Kidney (tissue), 14 donors: Measurements from ENCODE around the gene DTNB. TPM values are rescaled to one million over a fixed set of nuclear protein-coding genes. Genes with fewer than 3 reads are reported as not detected.

Source experiments
- DNase-seq, 5 donors: peaks; one replicate each; pipeline ENCODE4 v3.0.0-alpha.2; 2013 to 2020
- FAIRE-seq: peaks from 2 replicates; lab custom pipeline; 2012; peaks lifted over from hg19 to GRCh38; lab: Jason Lieb, UNC
- H3K27ac ChIP-seq, 2 donors: one replicate each; pipeline ENCODE4 v1.7.0; 2013; ENCODE audit warnings: low read depth in 2 of 2, low read length in 2 of 2, inconsistent platforms in 1 of 2
- H3K27me3 ChIP-seq: one replicate; pipeline ENCODE4 v1.7.1; 2013; ENCODE audit warnings: low read length, inconsistent platforms; ENCODE audit not compliant: control insufficient read depth, insufficient read depth
- H3K36me3 ChIP-seq, 3 donors: one replicate each; pipeline versions ENCODE4 v1.7.0 to v1.7.1; 2013; ENCODE audit warnings: low read length in 3 of 3, control low read depth in 1 of 3, inconsistent platforms in 1 of 3; ENCODE audit not compliant: insufficient read depth in 3 of 3, control insufficient read depth in 2 of 3
- H3K4me1 ChIP-seq, 3 donors: one replicate each; pipeline versions ENCODE4 v1.7.0 to v1.7.1; 2013; ENCODE audit warnings: low read length in 3 of 3, inconsistent platforms in 1 of 3, low read depth in 1 of 3; ENCODE audit not compliant: control insufficient read depth in 2 of 3, insufficient read depth in 2 of 3
- H3K4me3 ChIP-seq, 3 donors: one replicate each; pipeline versions ENCODE4 v1.7.0 to v1.8.1; 2013; ENCODE audit warnings: low read length in 3 of 3, control low read depth in 1 of 3, inconsistent platforms in 1 of 3
- H3K9ac ChIP-seq, 3 donors: one replicate each; pipeline versions ENCODE4 v1.7.0 to v1.7.1; 2013; ENCODE audit warnings: low read length in 3 of 3, control low read depth in 1 of 3, inconsistent platforms in 1 of 3
- H3K9me3 ChIP-seq, 3 donors: one replicate each; pipeline versions ENCODE4 v1.7.0 to v1.7.1; 2013; ENCODE audit warnings: low read length in 3 of 3, control low read depth in 1 of 3, inconsistent platforms in 1 of 3; ENCODE audit not compliant: control insufficient read depth in 2 of 3, insufficient read depth in 1 of 3
- intact Hi-C: fragments of 100-400 bp; cut with DNase I; formaldehyde crosslinking; loops from one replicate; pipeline ENCODE4 v1.11.1; 2022
- polyA plus RNA-seq: library from polyadenylated mRNA; stranded (reverse); fragments of 350-450 nt; fragmentation: Illumina TruSeq; extraction: RNeasy Lipid Tissue Mini Kit (QIAGEN cat#74804); gene quantifications from one replicate; pipeline ENCODE4 v1.2.3, GENCODE V29; 2014; ENCODE audit warnings: low read depth, low replicate concordance; ENCODE audit not compliant: insufficient read depth
- total RNA-seq: library from RNA; stranded (reverse); fragmentation: NEBNext Ultra II Directional; extraction: Animal tissue kit (Norgen Biotek cat#: 25700); gene quantifications from one replicate; pipeline ENCODE4 v1.2.1, GENCODE V29; 2021
- TF ChIP-seq, protein P1 (sequence below): IDR thresholded peaks from 3 replicates; pipeline ENCODE4 v1.5.1; 2012; ENCODE audit warnings: mild to moderate bottlenecking, moderate library complexity, borderline replicate concordance; ENCODE audit not compliant: insufficient read depth; ENCODE audit errors: extremely low read depth
- donor health status: control.
- donor health status: control.
- donor health status: control.
- donor health status: control.
- donor health status: control.
- donor health status: DM: yes; HTN: yes; CAD: no.
- donor health status: Normal renal cell carcinoma (clear cell type).

DTNB gene
- total and polyA plus RNA-seq, 2 donors from 2014 or later = 23.0 to 28.1 TPM

DNA sequence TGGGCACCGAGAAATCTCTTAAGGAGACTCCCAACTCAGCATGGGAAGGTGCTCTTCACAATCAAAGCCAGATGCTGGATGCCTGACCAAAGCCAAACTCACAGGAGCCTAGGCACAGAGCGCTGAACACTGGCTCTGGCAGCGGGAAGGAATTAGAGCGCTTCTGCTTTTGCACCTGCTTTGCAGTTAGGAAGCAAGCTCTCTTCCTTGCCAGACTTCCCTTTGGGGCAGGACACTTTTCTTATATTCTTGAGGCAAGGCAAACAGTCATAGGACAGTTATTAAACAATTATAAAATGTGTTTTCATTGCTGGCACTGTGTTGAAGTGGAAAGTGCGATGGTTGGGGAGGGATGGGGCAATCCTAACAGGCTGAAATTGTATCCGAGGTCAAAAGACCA, 252.1 kb downstream of the DTNB start:
- no peak overlapping the region for H3K4me3 ChIP-seq
- no peak for DNase-seq
- H3K9me3 ChIP-seq = no peaks in the 10 kb centered on the region
- H3K9ac ChIP-seq = no peak overlapping the region
- no peaks in the 10 kb centered on the region for H3K4me1 ChIP-seq
- intact Hi-C loops = no loop called here
- no peaks in the 10 kb centered on the region for H3K27me3 ChIP-seq
- no peak overlapping the region for H3K27ac ChIP-seq
- no peak for FAIRE-seq
- H3K36me3 ChIP-seq = no peaks in the 10 kb centered on the region
- TF ChIP-seq, protein P1, sequence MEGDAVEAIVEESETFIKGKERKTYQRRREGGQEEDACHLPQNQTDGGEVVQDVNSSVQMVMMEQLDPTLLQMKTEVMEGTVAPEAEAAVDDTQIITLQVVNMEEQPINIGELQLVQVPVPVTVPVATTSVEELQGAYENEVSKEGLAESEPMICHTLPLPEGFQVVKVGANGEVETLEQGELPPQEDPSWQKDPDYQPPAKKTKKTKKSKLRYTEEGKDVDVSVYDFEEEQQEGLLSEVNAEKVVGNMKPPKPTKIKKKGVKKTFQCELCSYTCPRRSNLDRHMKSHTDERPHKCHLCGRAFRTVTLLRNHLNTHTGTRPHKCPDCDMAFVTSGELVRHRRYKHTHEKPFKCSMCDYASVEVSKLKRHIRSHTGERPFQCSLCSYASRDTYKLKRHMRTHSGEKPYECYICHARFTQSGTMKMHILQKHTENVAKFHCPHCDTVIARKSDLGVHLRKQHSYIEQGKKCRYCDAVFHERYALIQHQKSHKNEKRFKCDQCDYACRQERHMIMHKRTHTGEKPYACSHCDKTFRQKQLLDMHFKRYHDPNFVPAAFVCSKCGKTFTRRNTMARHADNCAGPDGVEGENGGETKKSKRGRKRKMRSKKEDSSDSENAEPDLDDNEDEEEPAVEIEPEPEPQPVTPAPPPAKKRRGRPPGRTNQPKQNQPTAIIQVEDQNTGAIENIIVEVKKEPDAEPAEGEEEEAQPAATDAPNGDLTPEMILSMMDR = no peak

DNA sequence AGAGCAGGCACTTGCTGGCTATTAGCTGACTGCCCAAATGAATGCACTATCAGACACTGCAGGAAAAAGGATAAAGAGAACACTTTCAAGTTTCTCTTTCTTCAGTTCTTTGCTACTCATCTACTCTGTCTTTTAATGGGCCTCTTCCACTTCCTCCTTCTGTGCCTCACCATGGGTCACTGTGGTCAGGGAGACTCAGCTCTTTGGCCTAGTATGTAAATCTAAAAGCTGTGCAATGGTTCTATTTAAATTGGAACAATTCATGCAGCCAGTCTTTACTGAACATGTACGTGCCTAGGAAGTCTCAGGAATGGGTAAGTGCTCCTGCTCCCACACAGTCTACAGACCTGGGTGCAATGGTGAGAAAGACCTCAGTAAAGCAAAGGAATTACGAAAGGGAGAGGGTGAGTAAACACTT, 252.5 kb downstream of the DTNB start:
- H3K36me3 ChIP-seq = no peaks in the 10 kb centered on the region
- TF ChIP-seq, protein P1 = no peak
- H3K4me3 ChIP-seq = no peak overlapping the region
- FAIRE-seq (no peak), DNase-seq (no peak)
- intact Hi-C loops = no loop called here
- no peaks in the 10 kb centered on the region for H3K27me3 ChIP-seq
- H3K9ac ChIP-seq = no peak overlapping the region
- no peaks in the 10 kb centered on the region for H3K4me1 ChIP-seq
- H3K27ac ChIP-seq = no peak overlapping the region
- H3K9me3 ChIP-seq = no peaks in the 10 kb centered on the region

DNA sequence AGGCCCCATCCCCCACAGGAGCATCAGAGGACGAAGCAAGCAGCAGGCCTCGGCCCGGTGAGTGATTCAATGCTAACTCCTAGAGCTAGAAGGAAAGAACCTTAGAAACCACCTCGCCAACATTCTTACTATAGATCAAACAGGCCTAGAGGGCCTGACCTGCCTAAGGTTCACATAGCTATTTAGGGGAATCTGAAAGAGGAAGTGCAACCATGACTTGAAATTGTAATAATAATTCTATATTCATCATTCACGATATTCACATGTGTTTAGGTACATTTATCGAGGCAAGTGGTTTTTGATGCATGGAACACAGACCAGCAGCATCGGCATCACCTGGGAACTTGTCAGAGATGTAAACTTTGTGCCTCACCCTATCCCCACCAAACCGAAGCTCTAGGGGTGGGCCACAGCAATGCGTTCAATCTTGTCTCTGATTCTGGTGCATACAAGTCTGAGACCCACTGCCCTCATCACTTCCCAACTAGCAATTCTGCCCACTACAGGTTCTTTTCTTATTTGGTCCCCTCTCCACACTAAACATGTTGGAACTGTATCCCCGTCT, 253.6 kb downstream of the DTNB start:
- DNase-seq = no peak
- intact Hi-C loops = no loop called here
- H3K9ac ChIP-seq = no peak overlapping the region
- TF ChIP-seq, protein P1 = no peak
- no peak for FAIRE-seq
- H3K4me1 ChIP-seq = no peaks in the 10 kb centered on the region
- no peak overlapping the region for H3K27ac ChIP-seq
- H3K36me3 ChIP-seq = no peaks in the 10 kb centered on the region
- H3K4me3 ChIP-seq = no peak overlapping the region
- H3K27me3 ChIP-seq = no peaks in the 10 kb centered on the region
- no peaks in the 10 kb centered on the region for H3K9me3 ChIP-seq
